Measurements from ENCODE around the gene RFX4.

The RFX4 gene

GRCh38 chr12:106726603-106727202, 143.9 kb downstream of the RFX4 start:
- DNase-seq (ENCODE audit: low read depth in 2 of 2), result peak in 1 of 2 donors; percentile 17

- DNase-seq (ENCODE audit: low read depth in 2 of 2), result no peak
Measured at GRCh38 chr12:106729611-106730010, 146.8 kb downstream of the RFX4 start.

DNA sequence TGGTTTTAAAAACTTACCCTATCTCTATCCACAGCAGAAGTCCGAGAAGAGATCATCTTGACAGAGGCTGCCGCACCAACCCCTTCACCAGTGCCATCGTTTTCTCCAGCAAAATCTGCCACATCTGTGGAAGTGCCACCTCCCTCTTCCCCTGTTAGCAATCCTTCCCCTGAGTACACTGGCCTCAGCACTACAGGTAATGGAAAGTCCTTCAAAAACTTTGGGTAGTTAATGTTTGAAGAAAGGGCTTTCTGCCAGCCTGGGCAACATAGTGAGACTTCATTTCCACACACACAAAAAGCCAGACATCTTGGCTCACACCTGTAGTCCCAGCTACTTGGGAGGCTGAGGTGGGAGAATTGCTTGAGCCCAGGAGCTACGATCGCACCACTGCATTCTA, 150.1 kb downstream of the RFX4 start:
- DNase-seq (ENCODE audit: low read depth in 2 of 2), result no peak

GRCh38 chr12:106733660-106734059, 150.9 kb downstream of the RFX4 start:
- no peak for DNase-seq (ENCODE audit: low read depth in 2 of 2)

DNA sequence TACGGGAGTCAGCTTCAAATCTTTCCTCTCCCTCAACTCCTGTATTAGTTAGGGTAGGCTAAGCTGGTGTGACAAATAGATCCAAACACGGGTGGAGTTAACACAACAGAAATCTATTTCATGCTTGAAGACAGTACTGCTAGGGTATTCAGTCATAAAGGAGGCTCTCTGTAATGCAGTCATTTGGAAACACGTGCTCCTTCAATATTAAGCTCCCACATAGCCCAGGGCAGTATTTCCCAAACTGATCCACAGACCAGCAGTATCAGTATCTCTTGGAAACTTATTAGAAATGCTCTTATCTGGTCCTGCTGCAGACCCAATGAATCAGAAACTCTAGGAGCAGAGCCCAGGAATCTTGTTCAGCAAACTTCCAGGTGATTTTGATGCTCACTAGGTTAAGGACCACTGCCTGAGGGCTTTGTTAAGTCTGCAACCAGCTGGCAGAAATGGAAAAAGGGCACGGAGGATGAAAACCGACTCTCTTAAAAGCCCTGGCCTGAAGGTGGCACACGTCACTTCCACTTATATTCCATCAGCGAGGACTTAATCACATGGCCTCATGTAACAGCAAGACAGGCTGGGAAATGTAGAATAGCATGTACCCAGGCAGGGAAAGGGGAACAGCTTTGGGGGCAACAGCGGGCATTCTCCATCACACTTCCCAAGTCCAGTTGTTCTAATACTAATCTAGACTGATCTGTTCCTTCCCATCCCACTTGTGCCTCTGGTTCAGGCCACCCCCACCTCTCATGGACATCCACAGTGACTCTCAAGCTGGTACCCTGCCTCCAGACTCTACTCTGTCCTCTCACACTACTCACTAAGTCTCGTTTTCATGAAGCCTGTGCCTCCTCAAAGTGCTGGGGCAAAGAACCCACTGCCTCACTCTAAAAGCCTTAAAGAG, 153.5 kb downstream of the RFX4 start:
- DNase-seq (ENCODE audit: low read depth in 2 of 2), result no peak

DNA sequence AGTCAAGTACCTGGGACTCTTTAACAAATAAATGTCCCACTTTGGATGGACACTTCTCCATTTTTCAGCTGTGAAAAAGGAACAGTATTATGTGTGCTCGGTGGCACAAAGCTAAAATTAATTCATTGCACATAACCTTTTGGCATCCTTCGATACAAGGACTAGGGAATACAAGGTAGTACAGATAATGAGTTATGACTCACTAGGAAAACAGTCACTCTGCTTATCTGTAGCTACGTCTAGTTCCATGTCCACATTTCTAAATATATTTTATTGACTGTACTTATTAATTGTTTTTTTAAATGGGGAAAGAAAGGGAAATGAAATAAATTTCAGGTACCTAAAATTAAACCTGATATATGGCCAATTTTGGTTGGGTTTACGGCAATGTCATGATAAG, 156.5 kb downstream of the RFX4 start:
- no peak for DNase-seq (ENCODE audit: low read depth in 2 of 2)

GRCh38 chr12:106739815-106740530, 157.2 kb downstream of the RFX4 start:
- no peak for DNase-seq (ENCODE audit: low read depth in 2 of 2)

DNA sequence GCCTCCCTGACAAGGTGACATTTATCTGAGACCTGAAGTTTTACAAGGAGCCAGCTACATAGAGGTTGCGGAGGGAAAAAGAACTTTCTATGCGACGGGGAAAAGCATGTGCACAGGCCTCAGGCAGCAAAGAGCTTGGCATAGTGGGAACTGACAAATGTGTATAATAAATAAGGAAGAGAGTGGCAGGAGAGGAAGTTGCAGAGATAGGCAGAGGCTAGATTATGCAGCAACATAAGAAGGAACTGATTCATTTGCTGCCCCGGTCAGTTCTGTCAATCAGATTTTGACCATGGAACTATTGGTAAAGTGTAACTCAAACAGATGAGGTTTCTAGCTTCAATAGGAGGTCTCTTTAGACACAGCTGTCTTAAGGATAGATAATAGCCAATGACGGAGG, 158.0 kb downstream of the RFX4 start:
- no peak for DNase-seq (ENCODE audit: low read depth in 2 of 2)

- no peak for DNase-seq (ENCODE audit: low read depth in 2 of 2)
Measured at GRCh38 chr12:106741247-106741646, 158.4 kb downstream of the RFX4 start.

GRCh38 chr12:106743270-106743988, 160.6 kb downstream of the RFX4 start:
- no peak for DNase-seq (ENCODE audit: low read depth in 2 of 2)

DNA sequence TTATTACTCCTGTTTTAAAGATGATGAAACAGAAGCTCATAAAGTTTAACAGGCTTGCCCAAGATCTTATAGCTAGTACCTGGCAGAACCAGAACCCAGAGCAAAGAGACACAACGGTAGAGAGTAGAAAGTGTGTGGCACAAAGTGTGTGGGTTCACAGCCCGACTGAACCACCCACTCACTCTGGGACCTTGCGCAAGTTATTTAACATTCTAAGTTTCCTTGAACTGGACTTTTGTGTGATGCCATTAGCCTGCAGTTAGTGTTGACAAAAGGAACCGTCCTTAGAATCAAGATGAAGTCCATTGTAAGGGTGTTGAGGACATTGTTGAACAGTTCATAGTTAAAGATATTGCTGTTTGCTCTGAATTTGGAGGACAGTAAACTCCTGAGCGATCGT, 161.8 kb downstream of the RFX4 start:
- DNase-seq (ENCODE audit: low read depth in 2 of 2), result no peak

GRCh38 chr12:106745181-106745745, 162.5 kb downstream of the RFX4 start:
- no peak for DNase-seq (ENCODE audit: low read depth in 2 of 2)

GRCh38 chr12:106747973-106748436, 165.2 kb downstream of the RFX4 start:
- DNase-seq (ENCODE audit: low read depth in 2 of 2), result no peak

- DNase-seq (ENCODE audit: low read depth in 2 of 2), result no peak
Measured at GRCh38 chr12:106750524-106750923, 167.7 kb downstream of the RFX4 start.

- DNase-seq (ENCODE audit: low read depth in 2 of 2), result peak; percentile 22 to 65
Measured at GRCh38 chr12:106753526-106753925, 170.7 kb downstream of the RFX4 start.

- no peak for DNase-seq (ENCODE audit: low read depth in 2 of 2)
Measured at GRCh38 chr12:106754331-106754730, 171.5 kb downstream of the RFX4 start.

DNA sequence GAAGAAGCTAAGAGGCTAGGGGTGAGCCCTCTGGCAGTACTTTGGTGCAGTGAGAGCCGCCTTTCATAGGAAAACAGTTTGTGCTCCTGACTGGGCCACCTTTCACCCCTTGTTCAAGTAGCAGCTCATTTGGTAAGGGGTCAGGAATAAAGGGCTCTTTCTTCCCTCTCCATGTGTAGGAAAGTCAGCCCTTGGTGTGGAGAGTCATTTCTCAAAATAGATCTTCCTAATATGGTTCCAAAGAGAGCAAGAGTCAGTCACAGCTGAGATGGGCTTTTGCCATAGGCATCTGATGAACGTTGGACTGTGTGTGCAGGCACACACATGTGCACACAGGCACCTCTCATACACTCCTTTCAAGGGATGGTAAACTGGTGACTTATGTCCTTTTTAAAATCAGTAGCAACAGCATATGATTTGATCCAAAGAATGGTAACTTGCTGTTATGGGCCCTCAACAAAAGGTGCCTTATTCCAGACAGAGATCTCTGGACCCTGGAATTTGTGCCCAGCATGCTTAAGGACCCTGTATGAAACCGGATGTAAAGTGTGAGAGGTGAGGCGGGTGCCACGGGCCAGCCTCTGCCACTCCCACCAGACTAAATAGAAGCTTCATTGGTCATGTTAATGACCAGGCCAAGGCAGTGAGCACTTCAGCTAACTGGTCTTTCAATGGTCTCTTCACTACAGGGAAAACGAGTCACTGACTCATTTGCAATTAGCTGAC, 175.0 kb downstream of the RFX4 start:
- DNase-seq (ENCODE audit: low read depth in 2 of 2), result no peak

- DNase-seq (ENCODE audit: low read depth in 2 of 2), result no peak
Measured at GRCh38 chr12:106758349-106759110, 175.7 kb downstream of the RFX4 start.

GRCh38 chr12:106759526-106760183, 176.9 kb downstream of the RFX4 start:
- DNase-seq (ENCODE audit: low read depth in 2 of 2), result no peak

GRCh38 chr12:106760184-106760531, 177.4 kb downstream of the RFX4 start:
- DNase-seq (ENCODE audit: low read depth in 2 of 2), result no peak
